Astrocyte (in vitro differentiated cells and primary cell): ENCODE data around the gene AKAP9. TPM values are rescaled to one million over a fixed set of nuclear protein-coding genes. Genes with fewer than 3 reads are reported as not detected.

Experiments used
- DNase-seq: peaks from one replicate; pipeline ENCODE4 v3.0.0-alpha.2; 2010; ENCODE audit warnings: low read depth
- FAIRE-seq: peaks from 2 replicates; lab custom pipeline; 2011; peaks lifted over from hg19 to GRCh38; lab: Jason Lieb, UNC
- H2AFZ ChIP-seq: 2 replicates; pipeline ENCODE4 v1.6.0; 2012; ENCODE audit warnings: low read depth, low read length, inconsistent platforms
- H3K27ac ChIP-seq: 2 replicates; pipeline ENCODE4 v1.5.1; 2011; ENCODE audit warnings: low read depth, low read length, inconsistent platforms
- H3K27me3 ChIP-seq: 2 replicates; pipeline ENCODE4 v1.6.0; 2011; ENCODE audit warnings: low read length, inconsistent platforms; ENCODE audit not compliant: insufficient read depth
- H3K36me3 ChIP-seq: 2 replicates; pipeline ENCODE4 v1.5.1; 2011; ENCODE audit warnings: low read length, inconsistent platforms; ENCODE audit not compliant: insufficient read depth
- H3K4me1 ChIP-seq: 2 replicates; pipeline ENCODE4 v1.5.1; 2011; ENCODE audit warnings: low read length, inconsistent platforms; ENCODE audit not compliant: insufficient read depth
- H3K4me2 ChIP-seq: 2 replicates; pipeline ENCODE4 v1.6.0; 2012; ENCODE audit warnings: low read length, inconsistent platforms
- H3K4me3 ChIP-seq: 2 replicates; pipeline ENCODE4 v1.5.1; 2011; ENCODE audit warnings: low read depth, mild to moderate bottlenecking, low read length, inconsistent platforms; ENCODE audit not compliant: insufficient read depth
- H3K79me2 ChIP-seq: 2 replicates; pipeline ENCODE4 v1.6.0; 2012; ENCODE audit warnings: mild to moderate bottlenecking, low read length, inconsistent platforms; ENCODE audit not compliant: insufficient read depth
- H3K9ac ChIP-seq: 2 replicates; pipeline ENCODE4 v1.6.0; 2012; ENCODE audit warnings: mild to moderate bottlenecking, low read length, inconsistent platforms
- H3K9me3 ChIP-seq: 2 replicates; pipeline ENCODE4 v1.5.1; 2012; ENCODE audit warnings: low read depth, mild to moderate bottlenecking, low read length, inconsistent platforms; ENCODE audit not compliant: insufficient read depth
- H4K20me1 ChIP-seq: 2 replicates; pipeline ENCODE4 v1.6.0; 2012; ENCODE audit warnings: low read length, inconsistent platforms; ENCODE audit not compliant: insufficient read depth
- H3K27ac Mint-ChIP-seq: one replicate; pipeline ENCODE4 v1.8.0; 2021; ENCODE audit warnings: mild to moderate bottlenecking, mixed read lengths; ENCODE audit not compliant: unreplicated experiment
- H3K27me3 Mint-ChIP-seq: one replicate; pipeline ENCODE4 v1.8.0; 2021; ENCODE audit warnings: low read depth, mixed read lengths; ENCODE audit not compliant: unreplicated experiment
- H3K36me3 Mint-ChIP-seq: one replicate; pipeline ENCODE4 v1.8.0; 2021; ENCODE audit warnings: low read depth, mixed read lengths; ENCODE audit not compliant: unreplicated experiment
- H3K4me1 Mint-ChIP-seq: one replicate; pipeline ENCODE4 v1.8.0; 2021; ENCODE audit warnings: low read depth, mixed read lengths; ENCODE audit not compliant: unreplicated experiment
- H3K4me3 Mint-ChIP-seq: one replicate; pipeline ENCODE4 v1.8.0; 2021; ENCODE audit warnings: mild to moderate bottlenecking, moderate library complexity, mixed read lengths; ENCODE audit not compliant: unreplicated experiment
- H3K9me3 Mint-ChIP-seq: one replicate; pipeline ENCODE4 v1.8.0; 2021; ENCODE audit warnings: mild to moderate bottlenecking, mixed read lengths; ENCODE audit not compliant: unreplicated experiment
- CTCF ChIP-seq: IDR thresholded peaks from 2 replicates; pipeline ENCODE4 v1.5.1; 2011; ENCODE audit warnings: low read depth, mild to moderate bottlenecking, inconsistent platforms, low read length, moderate library complexity; ENCODE audit not compliant: insufficient read depth
- EZH2 ChIP-seq: IDR thresholded peaks from 2 replicates; pipeline ENCODE4 v1.6.1; 2012; ENCODE audit warnings: mild to moderate bottlenecking, low read length, inconsistent platforms; ENCODE audit not compliant: insufficient read depth
- total RNA-seq: library from RNA; stranded (reverse); gene quantifications from 2 replicates; pipeline ENCODE4 v1.2.1, GENCODE V29; 2021

Gene AKAP9
- total RNA-seq, 1 donor from 2014 or later, result 55.6 TPM

GRCh38 chr7:92110857-92111256 lies 170.2 kb downstream of the AKAP9 start:
- Histone ChIP-seq H3K27ac (no peak overlapping the region), H2AFZ (no peak overlapping the region), H3K27me3 (no peaks in the 10 kb centered on the region), H3K79me2 (no peaks in the 10 kb centered on the region), H3K4me1 (no peaks in the 10 kb centered on the region), H3K4me2 (no peak overlapping the region), H3K36me3 (peaks cover 49% of the 10 kb centered on the region), H3K9me3 (no peaks in the 10 kb centered on the region), H3K9ac (no peak overlapping the region), H3K4me3 (no peak overlapping the region), H4K20me1 (no peaks in the 10 kb centered on the region)
- H3K4me3 Mint-ChIP-seq, result no peak overlapping the region
- no peaks in the 10 kb centered on the region for H3K9me3 Mint-ChIP-seq
- TF ChIP-seq CTCF (no peak), EZH2 (no peak)
- FAIRE-seq (no peak), DNase-seq (no peak)
- no peaks in the 10 kb centered on the region for H3K27me3 Mint-ChIP-seq
- no peaks in the 10 kb centered on the region for H3K4me1 Mint-ChIP-seq
- no peaks in the 10 kb centered on the region for H3K36me3 Mint-ChIP-seq
- no peak overlapping the region for H3K27ac Mint-ChIP-seq

- Mint-ChIP-seq H3K27ac (no peak overlapping the region), H3K36me3 (peaks cover 9% of the 10 kb centered on the region), H3K4me3 (no peak overlapping the region), H3K4me1 (no peaks in the 10 kb centered on the region), H3K9me3 (no peaks in the 10 kb centered on the region), H3K27me3 (no peaks in the 10 kb centered on the region)
- Histone ChIP-seq H3K27me3 (no peaks in the 10 kb centered on the region), H3K4me1 (no peaks in the 10 kb centered on the region), H3K9ac (no peak overlapping the region), H3K36me3 (peaks cover 35% of the 10 kb centered on the region), H3K9me3 (no peaks in the 10 kb centered on the region), H4K20me1 (peaks cover 17% of the 10 kb centered on the region), H3K79me2 (peaks cover 23% of the 10 kb centered on the region), H3K4me3 (no peak overlapping the region), H3K27ac (no peak overlapping the region), H3K4me2 (no peak overlapping the region), H2AFZ (no peak overlapping the region)
- no peak for DNase-seq
- TF ChIP-seq CTCF (no peak), EZH2 (no peak)
- FAIRE-seq, result no peak
These were observed 175.2 kb downstream of the AKAP9 start for GRCh38 chr7:92115821-92116220.

GRCh38 chr7:92116949-92117348 lies 176.3 kb downstream of the AKAP9 start:
- peaks cover 15% of the 10 kb centered on the region for H3K36me3 Mint-ChIP-seq
- TF ChIP-seq CTCF (no peak), EZH2 (no peak)
- peaks cover 33% of the 10 kb centered on the region for H3K79me2 ChIP-seq

More at GRCh38 chr7:92116949-92117348, 176.3 kb downstream of the AKAP9 start:
- Histone ChIP-seq H3K9ac (no peak overlapping the region), H3K36me3 (peaks cover 28% of the 10 kb centered on the region), H3K4me2 (no peak overlapping the region), H3K27me3 (no peaks in the 10 kb centered on the region), H3K4me1 (no peaks in the 10 kb centered on the region), H3K4me3 (no peak overlapping the region), H2AFZ (no peak overlapping the region), H3K27ac (no peak overlapping the region), H4K20me1 (peaks cover 21% of the 10 kb centered on the region), H3K9me3 (no peaks in the 10 kb centered on the region)
- no peaks in the 10 kb centered on the region for H3K4me1 Mint-ChIP-seq
- no peak overlapping the region for H3K27ac Mint-ChIP-seq
- H3K4me3 Mint-ChIP-seq, result no peak overlapping the region
- no peaks in the 10 kb centered on the region for H3K27me3 Mint-ChIP-seq
- no peaks in the 10 kb centered on the region for H3K9me3 Mint-ChIP-seq
- FAIRE-seq, result no peak
- DNase-seq, result no peak
